HEK293 (cell line): ENCODE measurements around the gene CELSR1.

Experiments
- CTCF ChIA-PET: fragments of 350-600 bp; formaldehyde crosslinking; extraction: SDS; loops from one replicate; lab custom pipeline; 2021; ENCODE audit warnings: antibody characterized with exemption; lab: Yijun Ruan, JAX
- POLR2A ChIA-PET: fragments of 300-600 bp; formaldehyde crosslinking; extraction: SDS; loops from one replicate; lab custom pipeline; 2020; ENCODE audit warnings: antibody characterized with exemption, inconsistent platforms; lab: Yijun Ruan, JAX
- H3K27ac ChIP-seq: fragments of 200-500 bp; sonication (Bioruptor generic); 2 replicates; pipeline ENCODE4 v1.5.1; 2014; ENCODE audit warnings: low read depth, low read length, control low read depth, inconsistent platforms; ENCODE audit errors: extremely low read depth
- H3K36me3 ChIP-seq, 2 experiments: fragments of 200-500 bp in 1 of 2; sonication (Bioruptor generic) in 1 of 2; 1 replicate in 1 of 2; 2 replicates in 1 of 2; pipeline ENCODE4 v1.5.1; 2014 to 2017; ENCODE audit warnings: inconsistent platforms in 2 of 2, low read length in 2 of 2; ENCODE audit not compliant: control insufficient read depth in 2 of 2, insufficient read depth in 1 of 2
- H3K4me1 ChIP-seq: fragments of 200-500 bp; sonication (Bioruptor generic); 2 replicates; pipeline ENCODE4 v1.5.1; 2014; ENCODE audit warnings: mild to moderate bottlenecking, low read length, inconsistent platforms; ENCODE audit not compliant: control insufficient read depth, insufficient read depth
- H3K4me3 ChIP-seq: 2 replicates; pipeline ENCODE4 v1.5.1; 2011; ENCODE audit warnings: low read depth, mild to moderate bottlenecking, control low read depth, low read length, moderate library complexity
- H3K9me3 ChIP-seq: fragments of 200-500 bp; sonication (Bioruptor generic); 2 replicates; pipeline ENCODE4 v1.5.1; 2014; ENCODE audit warnings: low read depth, low read length, inconsistent platforms; ENCODE audit not compliant: control insufficient read depth, insufficient read depth
- GFI1B ChIP-seq: fragments of 450-650 bp; formaldehyde crosslinking; IDR thresholded peaks from 2 replicates; pipeline ENCODE4 v1.5.1; 2016; ENCODE audit warnings: missing biosample characterization, missing genetic modification characterization
- IKZF3 ChIP-seq: fragments of 450-650 bp; IDR thresholded peaks from 2 replicates; pipeline ENCODE4 v1.5.0; 2018; ENCODE audit warnings: missing biosample characterization, mild to moderate bottlenecking, missing genetic modification characterization, moderate library complexity
- RBAK ChIP-seq: fragments of 450-650 bp; formaldehyde crosslinking; IDR thresholded peaks from 2 replicates; pipeline ENCODE4 v1.5.1; 2016; ENCODE audit warnings: missing biosample characterization, missing genetic modification characterization
- TCF7L2 ChIP-seq: IDR thresholded peaks from 2 replicates; pipeline ENCODE4 v1.6.1; 2011; ENCODE audit warnings: low read depth, mild to moderate bottlenecking, inconsistent platforms, low read length, moderate library complexity, borderline replicate concordance
- TRIM28 ChIP-seq: IDR thresholded peaks from 2 replicates; pipeline ENCODE4 v1.6.1; 2011; ENCODE audit warnings: low read length, control low read depth, borderline replicate concordance
- ZFP37 ChIP-seq: fragments of 450-650 bp; formaldehyde crosslinking; IDR thresholded peaks from 2 replicates; pipeline ENCODE4 v1.5.1; 2016; ENCODE audit warnings: missing biosample characterization, missing genetic modification characterization
- ZIC2 ChIP-seq: fragments of 450-650 bp; formaldehyde crosslinking; IDR thresholded peaks from 2 replicates; pipeline ENCODE4 v1.5.1; 2016; ENCODE audit warnings: missing biosample characterization, missing genetic modification characterization
- ZNF16 ChIP-seq: fragments of 450-650 bp; formaldehyde crosslinking; IDR thresholded peaks from 2 replicates; pipeline ENCODE4 v1.5.1; 2016; ENCODE audit warnings: low read depth, missing biosample characterization, missing genetic modification characterization
- ZNF302 ChIP-seq: fragments of 450-650 bp; formaldehyde crosslinking; IDR thresholded peaks from 2 replicates; pipeline ENCODE4 v1.5.1; 2016; ENCODE audit warnings: missing biosample characterization, missing genetic modification characterization, low read depth
- ZNF354C ChIP-seq: fragments of 450-650 bp; formaldehyde crosslinking; IDR thresholded peaks from 2 replicates; pipeline ENCODE4 v1.5.1; 2016; ENCODE audit warnings: missing biosample characterization, missing genetic modification characterization, low read depth, borderline replicate concordance
- ZNF433 ChIP-seq: fragments of 450-650 bp; formaldehyde crosslinking; IDR thresholded peaks from 2 replicates; pipeline ENCODE4 v1.5.1; 2016; ENCODE audit warnings: missing biosample characterization, missing genetic modification characterization, low read depth
- ZNF510 ChIP-seq: fragments of 450-650 bp; formaldehyde crosslinking; IDR thresholded peaks from 2 replicates; pipeline ENCODE4 v1.5.1; 2018; ENCODE audit warnings: mild to moderate bottlenecking, missing genetic modification characterization, missing biosample characterization; ENCODE audit not compliant: insufficient replicate concordance
- ZNF585B ChIP-seq: fragments of 450-650 bp; formaldehyde crosslinking; IDR thresholded peaks from 2 replicates; pipeline ENCODE4 v1.5.1; 2016; ENCODE audit warnings: missing biosample characterization, missing genetic modification characterization
- ZNF596 ChIP-seq: fragments of 450-650 bp; IDR thresholded peaks from 2 replicates; pipeline ENCODE4 v1.5.0; 2018; ENCODE audit warnings: missing biosample characterization, mild to moderate bottlenecking, missing genetic modification characterization, moderate library complexity
- ZNF830 ChIP-seq: fragments of 450-650 bp; IDR thresholded peaks from 2 replicates; pipeline ENCODE4 v1.5.0; 2018; ENCODE audit warnings: missing biosample characterization, missing genetic modification characterization, low read depth, mild to moderate bottlenecking, moderate library complexity
- ZNF843 ChIP-seq: fragments of 450-650 bp; formaldehyde crosslinking; IDR thresholded peaks from 2 replicates; pipeline ENCODE4 v1.5.1; 2016; ENCODE audit warnings: missing biosample characterization, missing genetic modification characterization
- TF ChIP-seq, protein P1 (sequence below): fragments of 450-650 bp; formaldehyde crosslinking; optimal IDR thresholded peaks from 2 replicates; pipeline ENCODE3; 2016; ENCODE audit warnings: missing biosample characterization, mild to moderate bottlenecking, missing genetic modification characterization
- TF ChIP-seq, protein P2 (sequence below): fragments of 450-650 bp; formaldehyde crosslinking; IDR thresholded peaks from 2 replicates; pipeline ENCODE4 v1.5.1; 2016; ENCODE audit warnings: missing biosample characterization, missing genetic modification characterization
- TF ChIP-seq, protein P3 (sequence below): fragments of 450-650 bp; formaldehyde crosslinking; IDR thresholded peaks from 2 replicates; pipeline ENCODE4 v1.5.1; 2017; ENCODE audit warnings: missing biosample characterization, missing genetic modification characterization
- TF ChIP-seq, protein P4 (sequence below): fragments of 450-650 bp; formaldehyde crosslinking; IDR thresholded peaks from 2 replicates; pipeline ENCODE4 v1.5.1; 2017; ENCODE audit warnings: missing biosample characterization, missing genetic modification characterization
- TF ChIP-seq, protein P5 (sequence below): fragments of 450-650 bp; formaldehyde crosslinking; IDR thresholded peaks from 2 replicates; pipeline ENCODE4 v1.5.1; 2017; ENCODE audit warnings: missing biosample characterization, missing genetic modification characterization

The CELSR1 gene

DNA sequence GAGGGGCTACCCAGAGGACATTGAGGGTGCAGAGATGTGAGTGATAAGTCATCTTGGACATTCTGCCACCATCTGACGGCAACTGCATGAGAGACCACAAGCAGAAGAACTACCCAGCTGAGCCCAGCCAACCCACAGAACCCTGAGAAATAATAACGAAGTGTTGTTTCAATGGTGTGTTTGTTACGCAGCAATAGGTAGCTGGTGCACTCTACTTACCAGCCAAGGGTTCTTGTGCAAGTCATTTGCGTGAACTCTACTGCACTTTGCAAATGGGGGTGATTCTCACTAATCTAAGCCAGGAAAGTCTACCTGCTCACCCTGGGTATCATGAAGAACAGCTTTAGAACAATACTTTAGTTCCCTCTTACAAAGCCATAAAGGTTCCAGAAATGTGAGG, 15.8 kb upstream of the CELSR1 start:
- POLR2A ChIA-PET: interaction anchor here (1.0 kb wide), 1 partner anchor 185 kb away, joined by 3 read pairs; no protein-coding TSS in a partner anchor
- Histone ChIP-seq H3K27ac (no peak overlapping the region), H3K9me3 (no peaks in the 10 kb centered on the region), H3K4me3 (no peak overlapping the region), H3K36me3 (no peaks in the 10 kb centered on the region), H3K4me1 (no peaks in the 10 kb centered on the region)
- CTCF ChIA-PET: interaction anchor here (1.1 to 5.9 kb wide), 4 partner anchors 10 to 240 kb away, joined by 3 to 31 read pairs (median 14); no protein-coding TSS in a partner anchor
- TF ChIP-seq RBAK (tag by site-specific recombination) (peak; percentile 90), ZNF354C (tag by site-specific recombination) (no peak), GFI1B (tag by site-specific recombination) (no peak)

DNA sequence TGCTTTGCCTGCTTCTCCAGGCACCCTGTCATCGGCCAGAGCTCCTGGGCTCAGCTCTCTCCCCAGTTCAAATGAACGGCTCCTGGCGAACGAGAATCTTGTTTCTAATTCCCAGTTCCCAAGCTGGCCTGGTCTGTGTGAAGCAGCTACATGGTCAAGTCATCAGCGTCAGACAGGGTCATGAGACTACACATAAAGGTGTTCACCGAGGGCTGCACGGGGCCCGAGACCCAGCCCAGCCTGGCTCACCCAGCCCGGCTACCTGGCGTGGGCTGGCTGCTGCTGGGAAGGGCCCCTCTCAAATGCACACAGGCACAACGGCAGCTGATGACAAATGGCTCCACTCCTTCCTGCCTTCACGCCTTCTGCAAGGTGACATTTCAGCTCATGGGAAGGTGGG, 14.6 kb upstream of the CELSR1 start:
- Histone ChIP-seq H3K27ac (no peak overlapping the region), H3K4me1 (no peaks in the 10 kb centered on the region), H3K9me3 (no peaks in the 10 kb centered on the region), H3K36me3 (no peaks in the 10 kb centered on the region), H3K4me3 (no peak overlapping the region)
- ChIA-PET POLR2A (interaction anchor here (0.7 kb wide), 1 partner anchor 11 kb away, joined by 6 read pairs; no protein-coding TSS in a partner anchor), CTCF (interaction anchor here (0.6 to 5.9 kb wide), 5 partner anchors 10 to 239 kb away, joined by 3 to 31 read pairs (median 7); no protein-coding TSS in a partner anchor)
- TF ChIP-seq ZNF843: no peak
- TF ChIP-seq, protein P1, sequence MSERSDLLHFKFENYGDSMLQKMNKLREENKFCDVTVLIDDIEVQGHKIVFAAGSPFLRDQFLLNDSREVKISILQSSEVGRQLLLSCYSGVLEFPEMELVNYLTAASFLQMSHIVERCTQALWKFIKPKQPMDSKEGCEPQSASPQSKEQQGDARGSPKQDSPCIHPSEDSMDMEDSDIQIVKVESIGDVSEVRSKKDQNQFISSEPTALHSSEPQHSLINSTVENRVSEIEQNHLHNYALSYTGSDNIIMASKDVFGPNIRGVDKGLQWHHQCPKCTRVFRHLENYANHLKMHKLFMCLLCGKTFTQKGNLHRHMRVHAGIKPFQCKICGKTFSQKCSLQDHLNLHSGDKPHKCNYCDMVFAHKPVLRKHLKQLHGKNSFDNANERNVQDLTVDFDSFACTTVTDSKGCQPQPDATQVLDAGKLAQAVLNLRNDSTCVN (tag by site-specific recombination): no peak
- TF ChIP-seq ZFP37 (tag by site-specific recombination): no peak
- TF ChIP-seq ZNF433 (tag by site-specific recombination): no peak
- no peak for TF ChIP-seq ZNF16 (tag by site-specific recombination)
- TF ChIP-seq ZNF302: no peak
- TF ChIP-seq, protein P2, sequence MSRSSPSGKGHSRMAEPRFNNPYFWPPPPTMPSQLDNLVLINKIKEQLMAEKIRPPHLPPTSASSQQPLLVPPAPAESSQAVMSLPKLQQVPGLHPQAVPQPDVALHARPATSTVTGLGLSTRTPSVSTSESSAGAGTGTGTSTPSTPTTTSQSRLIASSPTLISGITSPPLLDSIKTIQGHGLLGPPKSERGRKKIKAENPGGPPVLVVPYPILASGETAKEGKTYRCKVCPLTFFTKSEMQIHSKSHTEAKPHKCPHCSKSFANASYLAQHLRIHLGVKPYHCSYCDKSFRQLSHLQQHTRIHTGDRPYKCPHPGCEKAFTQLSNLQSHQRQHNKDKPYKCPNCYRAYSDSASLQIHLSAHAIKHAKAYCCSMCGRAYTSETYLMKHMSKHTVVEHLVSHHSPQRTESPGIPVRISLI: no peak
- TF ChIP-seq IKZF3 (tag by site-specific recombination): no peak
- TF ChIP-seq ZIC2 (tag by site-specific recombination): no peak

DNA sequence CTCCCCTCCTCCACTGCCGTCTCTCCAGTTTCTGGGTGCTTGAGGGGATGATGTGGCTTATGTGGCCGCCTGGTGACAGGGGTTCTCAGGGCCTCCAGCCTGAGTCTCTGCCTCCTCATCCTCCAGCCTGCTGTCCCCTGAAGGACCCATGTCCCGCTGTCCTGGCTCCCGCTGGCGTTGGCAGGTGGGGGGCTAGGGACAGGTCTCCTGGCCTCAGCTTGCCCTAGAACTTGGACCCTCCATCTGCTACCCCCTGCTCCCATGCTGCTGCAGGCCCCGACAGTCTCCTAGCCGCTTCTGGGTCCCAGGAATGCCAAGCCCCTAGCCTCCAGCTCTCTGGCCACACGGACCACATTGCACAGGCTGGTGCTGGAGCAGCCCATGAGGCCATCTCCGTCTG, 13.9 kb upstream of the CELSR1 start:
- Histone ChIP-seq H3K27ac (no peak overlapping the region), H3K4me1 (no peaks in the 10 kb centered on the region), H3K4me3 (no peak overlapping the region), H3K36me3 (no peaks in the 10 kb centered on the region), H3K9me3 (no peaks in the 10 kb centered on the region)
- ChIA-PET POLR2A (interaction anchor here (0.7 kb wide), 1 partner anchor 12 kb away, joined by 6 read pairs; no protein-coding TSS in a partner anchor), CTCF (interaction anchor here (1.5 to 5.9 kb wide), 3 partner anchors 9 to 184 kb away, joined by 7 to 31 read pairs (median 21); no protein-coding TSS in a partner anchor)
- no peak for TF ChIP-seq TCF7L2
- TF ChIP-seq ZNF830 (tag by site-specific recombination): no peak
- TF ChIP-seq ZNF510: no peak
- TF ChIP-seq ZNF585B: no peak
- no peak for TF ChIP-seq ZNF596 (tag by site-specific recombination)
- TF ChIP-seq, protein P3, sequence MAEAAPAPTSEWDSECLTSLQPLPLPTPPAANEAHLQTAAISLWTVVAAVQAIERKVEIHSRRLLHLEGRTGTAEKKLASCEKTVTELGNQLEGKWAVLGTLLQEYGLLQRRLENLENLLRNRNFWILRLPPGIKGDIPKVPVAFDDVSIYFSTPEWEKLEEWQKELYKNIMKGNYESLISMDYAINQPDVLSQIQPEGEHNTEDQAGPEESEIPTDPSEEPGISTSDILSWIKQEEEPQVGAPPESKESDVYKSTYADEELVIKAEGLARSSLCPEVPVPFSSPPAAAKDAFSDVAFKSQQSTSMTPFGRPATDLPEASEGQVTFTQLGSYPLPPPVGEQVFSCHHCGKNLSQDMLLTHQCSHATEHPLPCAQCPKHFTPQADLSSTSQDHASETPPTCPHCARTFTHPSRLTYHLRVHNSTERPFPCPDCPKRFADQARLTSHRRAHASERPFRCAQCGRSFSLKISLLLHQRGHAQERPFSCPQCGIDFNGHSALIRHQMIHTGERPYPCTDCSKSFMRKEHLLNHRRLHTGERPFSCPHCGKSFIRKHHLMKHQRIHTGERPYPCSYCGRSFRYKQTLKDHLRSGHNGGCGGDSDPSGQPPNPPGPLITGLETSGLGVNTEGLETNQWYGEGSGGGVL (tag by site-specific recombination): no peak
- TF ChIP-seq, protein P4, sequence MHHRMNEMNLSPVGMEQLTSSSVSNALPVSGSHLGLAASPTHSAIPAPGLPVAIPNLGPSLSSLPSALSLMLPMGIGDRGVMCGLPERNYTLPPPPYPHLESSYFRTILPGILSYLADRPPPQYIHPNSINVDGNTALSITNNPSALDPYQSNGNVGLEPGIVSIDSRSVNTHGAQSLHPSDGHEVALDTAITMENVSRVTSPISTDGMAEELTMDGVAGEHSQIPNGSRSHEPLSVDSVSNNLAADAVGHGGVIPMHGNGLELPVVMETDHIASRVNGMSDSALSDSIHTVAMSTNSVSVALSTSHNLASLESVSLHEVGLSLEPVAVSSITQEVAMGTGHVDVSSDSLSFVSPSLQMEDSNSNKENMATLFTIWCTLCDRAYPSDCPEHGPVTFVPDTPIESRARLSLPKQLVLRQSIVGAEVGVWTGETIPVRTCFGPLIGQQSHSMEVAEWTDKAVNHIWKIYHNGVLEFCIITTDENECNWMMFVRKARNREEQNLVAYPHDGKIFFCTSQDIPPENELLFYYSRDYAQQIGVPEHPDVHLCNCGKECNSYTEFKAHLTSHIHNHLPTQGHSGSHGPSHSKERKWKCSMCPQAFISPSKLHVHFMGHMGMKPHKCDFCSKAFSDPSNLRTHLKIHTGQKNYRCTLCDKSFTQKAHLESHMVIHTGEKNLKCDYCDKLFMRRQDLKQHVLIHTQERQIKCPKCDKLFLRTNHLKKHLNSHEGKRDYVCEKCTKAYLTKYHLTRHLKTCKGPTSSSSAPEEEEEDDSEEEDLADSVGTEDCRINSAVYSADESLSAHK (tag by site-specific recombination): no peak
- no peak for TF ChIP-seq TRIM28
- TF ChIP-seq, protein P5, sequence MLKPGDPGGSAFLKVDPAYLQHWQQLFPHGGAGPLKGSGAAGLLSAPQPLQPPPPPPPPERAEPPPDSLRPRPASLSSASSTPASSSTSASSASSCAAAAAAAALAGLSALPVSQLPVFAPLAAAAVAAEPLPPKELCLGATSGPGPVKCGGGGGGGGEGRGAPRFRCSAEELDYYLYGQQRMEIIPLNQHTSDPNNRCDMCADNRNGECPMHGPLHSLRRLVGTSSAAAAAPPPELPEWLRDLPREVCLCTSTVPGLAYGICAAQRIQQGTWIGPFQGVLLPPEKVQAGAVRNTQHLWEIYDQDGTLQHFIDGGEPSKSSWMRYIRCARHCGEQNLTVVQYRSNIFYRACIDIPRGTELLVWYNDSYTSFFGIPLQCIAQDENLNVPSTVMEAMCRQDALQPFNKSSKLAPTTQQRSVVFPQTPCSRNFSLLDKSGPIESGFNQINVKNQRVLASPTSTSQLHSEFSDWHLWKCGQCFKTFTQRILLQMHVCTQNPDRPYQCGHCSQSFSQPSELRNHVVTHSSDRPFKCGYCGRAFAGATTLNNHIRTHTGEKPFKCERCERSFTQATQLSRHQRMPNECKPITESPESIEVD (tag by site-specific recombination): no peak
